ENCODE measurements around the gene MACROH2A2. TPM values are rescaled to one million over a fixed set of nuclear protein-coding genes. Genes with fewer than 3 reads are reported as not detected.
A peak's percentile ranks its signal among the peaks of the same experiment; 100 is the strongest.

MACROH2A2 gene
- total and polyA plus RNA-seq, 2 experiments from 2014 or later: 11.6 to 16.2 TPM

GRCh38 chr10:70053218-70053840, 683 bp downstream of the MACROH2A2 start (continued):
- no peak for TF ChIP-seq ZNF462 (CRISPR knock-in tag; IDR thresholded peaks at IDR 0.05)
- TF ChIP-seq NANOG (IDR thresholded peaks at IDR 0.05; ENCODE audit: borderline replicate concordance): no peak

GRCh38 chr10:70053841-70054288, 1.2 kb downstream of the MACROH2A2 start:
- H2AFZ ChIP-seq: no peak overlapping the region
- peak; percentile 14 for ATAC-seq

More at GRCh38 chr10:70053841-70054288, 1.2 kb downstream of the MACROH2A2 start:
- Histone ChIP-seq H3K27me3 (ENCODE audit: insufficient read depth) (peaks cover 88% of the 10 kb centered on the region), H3K27ac (ENCODE audit: low read depth) (no peak overlapping the region), H3F3A (replicated peaks; ENCODE audit: low read depth) (no peaks in the 10 kb centered on the region; the same call in 1 of the 2 replicates), H4K20me1 (replicated peaks; ENCODE audit: insufficient read depth) (peaks cover 36% of the 10 kb centered on the region), H3K4me2 (peak overlapping the region; percentile 92), H3K36me3 (ENCODE audit: insufficient read depth) (no peaks in the 10 kb centered on the region), H3K4me1 (ENCODE audit: insufficient read depth) (peaks cover 4% of the 10 kb centered on the region; the same call in 1 of the 2 replicates), H3K9me2 (ENCODE audit: insufficient read depth) (no peaks in the 10 kb centered on the region), H3K79me2 (replicated peaks; ENCODE audit: insufficient read depth) (no peaks in the 10 kb centered on the region), H3K4me3 (peak overlapping the region; percentile 92)
- H3K27ac Mint-ChIP-seq: no peak overlapping the region
- DNase-seq (ENCODE audit: low spot score): peak; percentile 49
- H3K9me3 Mint-ChIP-seq: no peaks in the 10 kb centered on the region
- H3K36me3 Mint-ChIP-seq (ENCODE audit: low read depth): no peaks in the 10 kb centered on the region
- H3K27me3 Mint-ChIP-seq (ENCODE audit: insufficient read depth, low read depth, poor library complexity): peaks cover 59% of the 10 kb centered on the region
- TF ChIP-seq CTCF (conservative IDR thresholded peaks at IDR 0.05; ENCODE audit: low read depth in 2 of 2) (peak; percentile 64 to 66), ETS1 (IDR thresholded peaks at IDR 0.05) (no peak), CREB1 (CRISPR knock-in tag; IDR thresholded peaks at IDR 0.05; ENCODE audit: low read depth) (peak; percentile 21; the same call in 1 of the 2 replicates), EZH2phosphoT487 (IDR thresholded peaks at IDR 0.05; ENCODE audit: unreplicated experiment) (no peak), ZNF331 (CRISPR knock-in tag; IDR thresholded peaks at IDR 0.05; ENCODE audit: low read depth) (peak; percentile 42; the same call in 1 of the 2 replicates)
- peaks cover 32% of the 10 kb centered on the region for H3K4me1 Mint-ChIP-seq
- peak overlapping the region; percentile 88 for H3K4me3 Mint-ChIP-seq

Data from GM23338 (cell line).